GM19193 (cell line): ENCODE measurements around the gene ASCC1.

Experiments used
- POLR2A ChIP-seq: IDR thresholded peaks from 4 replicates; pipeline ENCODE4 v1.6.1; 2011; ENCODE audit not compliant: insufficient read depth, insufficient read length; ENCODE audit errors: extremely low read depth

The ASCC1 gene

GRCh38 chr10:72106154-72106849, 109.8 kb downstream of the ASCC1 start:
- no peak for TF ChIP-seq POLR2A

- no peak for TF ChIP-seq POLR2A
Observed at GRCh38 chr10:72105710-72106109, 110.4 kb downstream of the ASCC1 start.

- TF ChIP-seq POLR2A, result no peak
Observed at GRCh38 chr10:72105098-72105475, 111.0 kb downstream of the ASCC1 start.

- TF ChIP-seq POLR2A, result no peak
Observed at GRCh38 chr10:72104472-72105097, 111.5 kb downstream of the ASCC1 start.

- no peak for TF ChIP-seq POLR2A
Observed at GRCh38 chr10:72099600-72099921, 116.5 kb downstream of the ASCC1 start.

GRCh38 chr10:72098836-72099599, 117.1 kb downstream of the ASCC1 start:
- no peak for TF ChIP-seq POLR2A

GRCh38 chr10:72098301-72098835, 117.7 kb downstream of the ASCC1 start:
- no peak for TF ChIP-seq POLR2A

GRCh38 chr10:72097448-72098300, 118.4 kb downstream of the ASCC1 start:
- TF ChIP-seq POLR2A, result no peak

- TF ChIP-seq POLR2A, result no peak
Observed at GRCh38 chr10:72096115-72097000, 119.7 kb downstream of the ASCC1 start.

GRCh38 chr10:72095195-72095594, 120.9 kb downstream of the ASCC1 start:
- no peak for TF ChIP-seq POLR2A

- TF ChIP-seq POLR2A, result no peak
Observed at GRCh38 chr10:72094574-72094973, 121.5 kb downstream of the ASCC1 start.

- TF ChIP-seq POLR2A, result no peak
Observed at GRCh38 chr10:72093450-72093849, 122.6 kb downstream of the ASCC1 start.

- TF ChIP-seq POLR2A, result no peak
Observed at GRCh38 chr10:72092987-72093386, 123.1 kb downstream of the ASCC1 start.
